Skin of body (tissue), 2 donors: Measurements from ENCODE around the gene WNK2. TPM values are rescaled to one million over a fixed set of nuclear protein-coding genes. Genes with fewer than 3 reads are reported as not detected.
"Not testable (repeated sequence)": the region's sequence is repeated elsewhere in the genome, so short reads cannot be mapped to it uniquely, and the experiment has no call there.

Experiments used
- DNase-seq: peaks from one replicate; lab custom pipeline; 2025; lab: John Stamatoyannopoulos, UW
- total RNA-seq: library from RNA; depleted of rRNA; stranded (reverse); fragments of >200 nt; gene quantifications from one replicate; pipeline ENCODE4 v1.2.3, GENCODE V29; 2014

WNK2 gene
- total RNA-seq, 1 donor from 2014 or later: 11.2 TPM

DNA sequence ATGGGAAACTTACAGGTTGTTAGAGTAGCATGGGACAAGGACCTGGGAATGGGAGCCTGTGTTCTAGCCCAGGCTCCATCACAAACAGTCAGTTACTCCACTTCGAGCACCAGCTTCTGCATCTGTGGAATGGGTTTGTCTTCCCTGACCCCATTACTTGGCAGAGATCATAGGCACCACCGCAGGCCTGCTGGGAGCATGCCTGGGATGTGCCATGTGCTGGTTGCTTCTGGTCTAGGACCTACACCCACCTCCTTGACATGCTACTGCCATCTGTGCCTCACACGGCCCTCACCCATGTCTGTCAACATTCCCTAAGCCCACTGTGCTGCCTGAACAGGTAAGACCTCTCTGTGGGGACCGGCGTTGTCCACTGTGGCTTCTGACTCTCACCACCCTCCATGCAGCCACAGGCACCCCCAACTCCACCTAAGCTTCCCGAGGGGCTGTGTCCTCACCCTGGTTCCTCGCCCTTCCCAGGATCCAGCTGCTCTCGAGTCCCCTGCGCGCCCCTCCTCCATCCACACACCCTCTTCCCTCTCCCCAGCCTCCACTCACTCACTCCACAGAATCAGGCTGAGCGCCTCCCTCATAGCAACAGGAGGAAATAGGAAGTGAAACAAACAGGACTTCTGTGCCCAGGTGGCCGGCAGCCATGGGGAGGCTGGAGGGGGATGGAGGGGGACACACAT lies 181.6 kb downstream of the WNK2 start:
- no peak for DNase-seq

DNA sequence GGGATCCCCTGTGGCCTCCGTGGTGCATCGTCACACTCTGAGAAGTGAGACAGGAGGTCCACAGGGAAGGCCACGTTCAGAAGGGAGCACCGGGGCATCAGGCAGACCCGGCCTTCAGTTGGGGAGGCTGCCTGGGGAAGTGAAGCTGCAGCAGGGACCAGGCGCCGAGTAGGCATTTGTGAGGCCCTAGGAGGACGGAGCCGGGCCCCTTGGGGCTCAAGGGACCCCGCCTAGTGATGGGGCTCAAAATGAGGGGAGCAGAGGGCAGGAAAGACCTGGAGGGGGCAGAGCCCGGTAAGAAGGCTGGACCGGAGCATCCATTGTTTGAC lies 182.1 kb downstream of the WNK2 start:
- no peak for DNase-seq

DNA sequence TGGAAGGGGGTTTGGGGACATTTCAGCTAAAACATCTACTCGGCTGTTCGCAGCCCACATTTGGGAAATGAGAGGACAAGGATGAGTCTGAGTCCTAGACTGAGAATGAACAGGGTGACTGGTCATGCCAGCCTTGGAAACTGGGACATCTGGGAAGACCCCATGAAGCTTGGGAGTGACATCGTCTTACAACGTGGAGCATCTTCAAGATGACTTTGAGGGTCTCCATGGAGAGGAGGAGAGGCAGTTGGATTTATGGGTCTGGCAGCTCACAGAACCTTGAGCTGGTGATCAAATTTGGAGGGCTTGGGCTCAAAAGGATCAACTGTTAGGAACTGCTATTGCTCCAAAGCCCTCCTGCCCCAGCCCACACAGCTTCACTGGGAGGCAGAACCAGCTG lies 182.5 kb downstream of the WNK2 start:
- DNase-seq: not testable (repeated sequence)

- no peak for DNase-seq
Measured at GRCh38 chr9:93368437-93368836, 184.5 kb downstream of the WNK2 start.

DNA sequence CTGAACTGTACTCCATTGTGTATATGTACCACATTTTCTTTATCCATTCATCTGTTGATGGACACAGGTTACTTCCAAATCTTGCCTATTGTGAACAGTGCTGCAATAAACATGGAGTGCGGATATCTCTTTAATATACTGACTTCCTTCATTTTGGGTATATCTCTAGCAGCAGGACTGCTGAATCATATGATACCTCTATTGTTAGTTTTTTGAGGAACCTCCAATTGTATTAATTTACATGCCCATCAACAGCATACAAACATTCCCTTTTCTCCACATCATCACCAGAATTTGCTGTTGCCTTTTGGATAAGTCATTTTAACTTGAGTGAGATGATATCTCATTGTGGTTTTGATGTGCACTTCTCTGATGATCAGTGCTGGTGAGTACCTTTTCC lies 185.7 kb downstream of the WNK2 start:
- no peak for DNase-seq

Other genes with a start within 250 kb of the WNK2 start
- 5.9 TPM for gene FGD3, start 236.6 kb upstream of the WNK2 start, total RNA-seq
- 3.0 TPM for gene SUSD3, start 125.4 kb upstream of the WNK2 start, total RNA-seq
- gene CARD19, start 87.9 kb upstream of the WNK2 start, total RNA-seq: 18.6 TPM
- 19.6 TPM for gene NINJ1, start 49.9 kb upstream of the WNK2 start, total RNA-seq